HCT116 (cell line): Measurements from ENCODE around the gene CFAP57. TPM values are rescaled to one million over a fixed set of nuclear protein-coding genes. Genes with fewer than 3 reads are reported as not detected.
"Not testable (repeated sequence)": the region's sequence is repeated elsewhere in the genome, so short reads cannot be mapped to it uniquely, and the experiment has no call there.

Experiments used
- ATAC-seq: fragments of 200-7000 bp; cut with Tn5 transposase; 2 replicates; pipeline ENCODE4 v1.9.1; 2020; ENCODE audit warnings: mild to moderate bottlenecking, moderate library complexity
- BruUV-seq: library from RNA; stranded (reverse); fragments of 400-500 nt; replicated peaks from 2 replicates; lab custom pipeline; 2021; lab: Mats Ljungman, UMichigan
- CTCF ChIA-PET: fragments of 300-600 bp; sonication (Branson Sonifier 250); formaldehyde crosslinking; loops from one replicate; lab custom pipeline; 2021; ENCODE audit warnings: antibody characterized with exemption; lab: Charles Lee
- POLR2A ChIA-PET: fragments of 300-600, 350-600 bp; sonication (Branson Sonifier 250); formaldehyde crosslinking; loops from one replicate; lab custom pipeline; 2021; ENCODE audit warnings: antibody characterized with exemption; lab: Charles Lee
- RAD21 ChIA-PET, 2 experiments: fragments of 300-600 bp; sonication (Branson Sonifier 250); formaldehyde crosslinking; loops; one replicate each; lab custom pipeline; 2023; ENCODE audit warnings: low total read pairs in 2 of 2; ENCODE audit not compliant: uncharacterized antibody in 2 of 2, unreplicated experiment in 2 of 2, low non-redundant PET in 1 of 2; lab: Charles Lee
- DNase-seq: peaks from one replicate; pipeline ENCODE4 v3.0.0-alpha.2; 2010; ENCODE audit warnings: low read depth, low spot score
- H2AFZ ChIP-seq: fragments of 200-600 bp; shearing (Covaris generic), sonication (generic); 2 replicates; pipeline ENCODE4 v1.6.1; 2017; ENCODE audit warnings: low read depth, mixed run types, mixed read lengths, antibody characterized with exemption, low read length; ENCODE audit not compliant: poor library complexity, severe bottlenecking
- H3K27ac ChIP-seq: 2 replicates; pipeline ENCODE4 v1.5.1; 2012; ENCODE audit warnings: low read depth, low read length
- H3K27me3 ChIP-seq: fragments of 200-600 bp; sonication (generic); 2 replicates; pipeline ENCODE4 v1.6.1; 2016; ENCODE audit warnings: mixed run types, low read length, mixed read lengths; ENCODE audit not compliant: insufficient read depth
- H3K36me3 ChIP-seq, 2 experiments: fragments of 200-500 bp in 1 of 2; fragments of 200-600 bp in 1 of 2; sonication (Bioruptor generic) in 1 of 2; sonication (generic) in 1 of 2; 2 replicates each; pipeline versions ENCODE4 v1.5.1 to v1.6.1; 2014 to 2016; ENCODE audit warnings: low read length in 2 of 2, inconsistent platforms in 1 of 2, mixed read lengths in 1 of 2, mixed run types in 1 of 2; ENCODE audit not compliant: insufficient read depth in 2 of 2, control insufficient read depth in 1 of 2
- H3K4me1 ChIP-seq, 2 experiments: fragments of 200-600 bp in 1 of 2; sonication (generic) in 1 of 2; 2 replicates each; pipeline versions ENCODE4 v1.5.1 to v1.6.1; 2012 to 2017; ENCODE audit warnings: low read length in 2 of 2, inconsistent platforms in 1 of 2, mild to moderate bottlenecking in 1 of 2, mixed read lengths in 1 of 2, mixed run types in 1 of 2, moderate library complexity in 1 of 2; ENCODE audit not compliant: insufficient read depth in 2 of 2, control insufficient read depth in 1 of 2
- H3K4me2 ChIP-seq: fragments of 200-600 bp; sonication (generic); 2 replicates; pipeline ENCODE4 v1.6.1; 2017; ENCODE audit warnings: mixed run types, low read length, mixed read lengths
- H3K4me3 ChIP-seq, 2 experiments: fragments of 200-600 bp in 1 of 2; sonication (generic) in 1 of 2; replicated peaks in 1 of 2; 2 replicates each; pipeline ENCODE4 v1.5.1; 2011 to 2016; ENCODE audit warnings: low read length in 2 of 2, control low read depth in 1 of 2, low read depth in 1 of 2, mild to moderate bottlenecking in 1 of 2, mixed read lengths in 1 of 2, mixed run types in 1 of 2
- H3K79me2 ChIP-seq: fragments of 200-600 bp; sonication (generic); 2 replicates; pipeline ENCODE4 v1.6.1; 2017; ENCODE audit warnings: mild to moderate bottlenecking, mixed run types, low read length, moderate library complexity, mixed read lengths; ENCODE audit not compliant: insufficient read depth
- H3K9ac ChIP-seq: fragments of 200-600 bp; sonication (generic); 2 replicates; pipeline ENCODE4 v1.6.1; 2016; ENCODE audit warnings: low read length, mixed read lengths
- H3K9me2 ChIP-seq: fragments of 200-600 bp; sonication (generic), shearing (Covaris generic); 2 replicates; pipeline ENCODE4 v1.6.1; 2017; ENCODE audit warnings: mixed run types, mild to moderate bottlenecking, moderate library complexity; ENCODE audit not compliant: insufficient read depth
- H3K9me3 ChIP-seq, 2 experiments: fragments of 200-500 bp in 1 of 2; fragments of 200-600 bp in 1 of 2; sonication (Bioruptor generic) in 1 of 2; sonication (generic) in 1 of 2; 2 replicates each; pipeline ENCODE4 v1.6.1; 2014 to 2017; ENCODE audit warnings: low read length in 2 of 2, mixed read lengths in 2 of 2, inconsistent platforms in 1 of 2, low read depth in 1 of 2, mild to moderate bottlenecking in 1 of 2, mixed run types in 1 of 2, moderate library complexity in 1 of 2; ENCODE audit not compliant: control insufficient read depth in 1 of 2, insufficient read depth in 1 of 2
- H4K20me1 ChIP-seq: fragments of 200-600 bp; sonication (generic), shearing (Covaris generic); 2 replicates; pipeline ENCODE4 v1.6.1; 2017; ENCODE audit warnings: mixed run types, mild to moderate bottlenecking, moderate library complexity; ENCODE audit not compliant: insufficient read depth
- ATF3 ChIP-seq: IDR thresholded peaks from 2 replicates; pipeline ENCODE4 v1.6.1; 2012
- CBX3 ChIP-seq: IDR thresholded peaks from 2 replicates; pipeline ENCODE4 v1.6.1; 2012; ENCODE audit warnings: low read depth
- ELF1 ChIP-seq: IDR thresholded peaks from 2 replicates; pipeline ENCODE4 v1.6.1; 2012; ENCODE audit warnings: low read depth, borderline replicate concordance
- EZH2 ChIP-seq: fragments of 200-600 bp; sonication (generic); IDR thresholded peaks from 2 replicates; pipeline ENCODE4 v1.6.1; 2017; ENCODE audit warnings: antibody characterized with exemption, mixed run types
- FOSL1 ChIP-seq: IDR thresholded peaks from 2 replicates; pipeline ENCODE4 v1.6.1; 2012; ENCODE audit warnings: low read depth
- MAX ChIP-seq: IDR thresholded peaks from 2 replicates; pipeline ENCODE4 v1.6.1; 2012
- POLR2A ChIP-seq: IDR thresholded peaks from 2 replicates; pipeline ENCODE4 v1.7.0; 2011; ENCODE audit warnings: borderline replicate concordance; ENCODE audit not compliant: insufficient read depth, insufficient read length; ENCODE audit errors: extremely low read depth
- REST ChIP-seq: IDR thresholded peaks from 2 replicates; pipeline ENCODE4 v1.6.1; 2012; ENCODE audit warnings: low read depth
- ZNF274 ChIP-seq: fragments of 200-500 bp; sonication (Bioruptor generic); IDR thresholded peaks from 2 replicates; pipeline ENCODE4 v1.6.1; 2014; ENCODE audit warnings: mild to moderate bottlenecking, low read depth, low read length, inconsistent platforms
- intact Hi-C: fragments of 100-400 bp; cut with micrococcal nuclease; formaldehyde crosslinking; loops from 2 replicates; pipeline ENCODE4 v1.10.0; 2022
- total RNA-seq: library from RNA; stranded (reverse); gene quantifications from one replicate; pipeline ENCODE4 v1.2.1, GENCODE V29; 2021; ENCODE audit not compliant: unreplicated experiment
- TF ChIP-seq, protein P1 (sequence below): IDR thresholded peaks from 2 replicates; pipeline ENCODE4 v1.6.1; 2011; ENCODE audit warnings: mild to moderate bottlenecking, low read length, moderate library complexity; ENCODE audit not compliant: insufficient replicate concordance; ENCODE audit errors: extremely low read depth
- TF ChIP-seq, protein P2 (sequence below), 3 experiments: fragments of 200-600 bp in 1 of 3; sonication (generic) in 1 of 3; IDR thresholded peaks in 2 of 3; conservative IDR thresholded peaks in 1 of 3; 2 replicates each; pipeline ENCODE4 v1.5.1; 2012 to 2017; ENCODE audit warnings: low read depth in 2 of 3, low read length in 2 of 3, antibody characterized with exemption in 1 of 3, borderline replicate concordance in 1 of 3, control low read depth in 1 of 3, mild to moderate bottlenecking in 1 of 3, mixed read lengths in 1 of 3, mixed run types in 1 of 3, moderate library complexity in 1 of 3; ENCODE audit not compliant: insufficient read depth in 1 of 3

CFAP57 gene
- total RNA-seq, 1 experiment from 2014 or later: 0.49 TPM

GRCh38 chr1:43139295-43139694 is 32.8 kb upstream of the CFAP57 start:
- H3K4me1 ChIP-seq: peaks cover 2 to 24% of the 10 kb centered on the region in 2 experiments; a peak in 3 of 4 replicates
- H3K36me3 ChIP-seq, H3K9ac ChIP-seq, intact Hi-C loops, BruUV-seq, H4K20me1 ChIP-seq, H3K9me3 ChIP-seq, ATAC-seq, H2AFZ ChIP-seq, H3K4me2 ChIP-seq, RAD21 ChIA-PET, POLR2A ChIA-PET, H3K9me2 ChIP-seq, CTCF ChIA-PET, H3K27ac ChIP-seq, H3K79me2 ChIP-seq, H3K27me3 ChIP-seq, H3K4me3 ChIP-seq, DNase-seq: not testable (repeated sequence)

DNA sequence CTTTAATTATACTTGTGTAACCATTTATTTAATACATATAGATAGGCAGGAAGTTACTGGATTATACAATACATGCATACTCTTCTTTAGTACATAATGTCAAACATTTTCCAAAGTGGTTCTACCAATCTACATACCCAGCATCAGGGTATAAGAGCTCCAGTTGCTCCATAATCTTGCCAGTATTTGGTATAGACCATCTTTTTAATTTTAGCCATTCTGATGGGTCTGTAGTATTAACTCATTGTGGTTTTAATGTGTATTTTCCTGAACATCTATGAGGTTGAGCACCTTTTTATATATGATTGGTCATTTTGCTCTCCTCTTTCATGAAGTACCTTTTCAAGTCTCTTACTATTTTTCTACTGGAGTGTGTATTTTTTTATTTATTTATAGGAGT is 32.1 kb upstream of the CFAP57 start:
- ChIA-PET POLR2A (no interaction called here), RAD21 (no interaction called here), CTCF (no interaction called here)
- intact Hi-C loops: no loop called here
- Histone ChIP-seq H3K27me3 (no peaks in the 10 kb centered on the region), H3K79me2 (no peaks in the 10 kb centered on the region), H3K27ac (no peak overlapping the region), H3K4me2 (no peak overlapping the region), H3K9me2 (no peaks in the 10 kb centered on the region), H3K4me1 (peaks cover 2 to 25% of the 10 kb centered on the region in 2 experiments; a peak in 3 of 4 replicates), H3K9me3 (no peaks in the 10 kb centered on the region), H4K20me1 (no peaks in the 10 kb centered on the region), H2AFZ (no peak overlapping the region), H3K4me3 (no peak overlapping the region), H3K36me3 (no peaks in the 10 kb centered on the region), H3K9ac (no peak overlapping the region)
- BruUV-seq: no TSS peak
- no peak for TF ChIP-seq REST
- TF ChIP-seq ZNF274: no peak
- TF ChIP-seq CBX3: no peak
- TF ChIP-seq, protein P1, sequence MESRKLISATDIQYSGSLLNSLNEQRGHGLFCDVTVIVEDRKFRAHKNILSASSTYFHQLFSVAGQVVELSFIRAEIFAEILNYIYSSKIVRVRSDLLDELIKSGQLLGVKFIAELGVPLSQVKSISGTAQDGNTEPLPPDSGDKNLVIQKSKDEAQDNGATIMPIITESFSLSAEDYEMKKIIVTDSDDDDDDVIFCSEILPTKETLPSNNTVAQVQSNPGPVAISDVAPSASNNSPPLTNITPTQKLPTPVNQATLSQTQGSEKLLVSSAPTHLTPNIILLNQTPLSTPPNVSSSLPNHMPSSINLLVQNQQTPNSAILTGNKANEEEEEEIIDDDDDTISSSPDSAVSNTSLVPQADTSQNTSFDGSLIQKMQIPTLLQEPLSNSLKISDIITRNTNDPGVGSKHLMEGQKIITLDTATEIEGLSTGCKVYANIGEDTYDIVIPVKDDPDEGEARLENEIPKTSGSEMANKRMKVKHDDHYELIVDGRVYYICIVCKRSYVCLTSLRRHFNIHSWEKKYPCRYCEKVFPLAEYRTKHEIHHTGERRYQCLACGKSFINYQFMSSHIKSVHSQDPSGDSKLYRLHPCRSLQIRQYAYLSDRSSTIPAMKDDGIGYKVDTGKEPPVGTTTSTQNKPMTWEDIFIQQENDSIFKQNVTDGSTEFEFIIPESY: no peak
- TF ChIP-seq ELF1: no peak
- TF ChIP-seq ATF3: no peak
- TF ChIP-seq POLR2A: no peak
- TF ChIP-seq FOSL1: no peak
- no peak for TF ChIP-seq MAX
- TF ChIP-seq EZH2: no peak
- TF ChIP-seq, protein P2, sequence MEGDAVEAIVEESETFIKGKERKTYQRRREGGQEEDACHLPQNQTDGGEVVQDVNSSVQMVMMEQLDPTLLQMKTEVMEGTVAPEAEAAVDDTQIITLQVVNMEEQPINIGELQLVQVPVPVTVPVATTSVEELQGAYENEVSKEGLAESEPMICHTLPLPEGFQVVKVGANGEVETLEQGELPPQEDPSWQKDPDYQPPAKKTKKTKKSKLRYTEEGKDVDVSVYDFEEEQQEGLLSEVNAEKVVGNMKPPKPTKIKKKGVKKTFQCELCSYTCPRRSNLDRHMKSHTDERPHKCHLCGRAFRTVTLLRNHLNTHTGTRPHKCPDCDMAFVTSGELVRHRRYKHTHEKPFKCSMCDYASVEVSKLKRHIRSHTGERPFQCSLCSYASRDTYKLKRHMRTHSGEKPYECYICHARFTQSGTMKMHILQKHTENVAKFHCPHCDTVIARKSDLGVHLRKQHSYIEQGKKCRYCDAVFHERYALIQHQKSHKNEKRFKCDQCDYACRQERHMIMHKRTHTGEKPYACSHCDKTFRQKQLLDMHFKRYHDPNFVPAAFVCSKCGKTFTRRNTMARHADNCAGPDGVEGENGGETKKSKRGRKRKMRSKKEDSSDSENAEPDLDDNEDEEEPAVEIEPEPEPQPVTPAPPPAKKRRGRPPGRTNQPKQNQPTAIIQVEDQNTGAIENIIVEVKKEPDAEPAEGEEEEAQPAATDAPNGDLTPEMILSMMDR (IDR thresholded peaks at IDR 0.05 in 2 of 3, conservative IDR thresholded peaks at IDR 0.05 in 1 of 3; ENCODE audit: borderline replicate concordance in 1 of 3, insufficient read depth in 1 of 3, low read depth in 2 of 3, low read length in 2 of 3): no peak
- ATAC-seq (no peak), DNase-seq (no peak)
